Loucy (cell line): ENCODE measurements around the gene LAMB1.

Experiments used
- EZH2phosphoT487 ChIP-seq: fragments of 200-600 bp; IDR thresholded peaks from 2 replicates; pipeline ENCODE4 v1.6.1; 2018; ENCODE audit warnings: antibody characterized with exemption, mild to moderate bottlenecking, moderate library complexity, borderline replicate concordance
- TF ChIP-seq, protein P1 (sequence below): fragments of 200-600 bp; sonication (generic); conservative IDR thresholded peaks from 2 replicates; pipeline ENCODE4 v1.5.1; 2014; ENCODE audit warnings: mild to moderate bottlenecking, antibody characterized with exemption, low read length

DNA sequence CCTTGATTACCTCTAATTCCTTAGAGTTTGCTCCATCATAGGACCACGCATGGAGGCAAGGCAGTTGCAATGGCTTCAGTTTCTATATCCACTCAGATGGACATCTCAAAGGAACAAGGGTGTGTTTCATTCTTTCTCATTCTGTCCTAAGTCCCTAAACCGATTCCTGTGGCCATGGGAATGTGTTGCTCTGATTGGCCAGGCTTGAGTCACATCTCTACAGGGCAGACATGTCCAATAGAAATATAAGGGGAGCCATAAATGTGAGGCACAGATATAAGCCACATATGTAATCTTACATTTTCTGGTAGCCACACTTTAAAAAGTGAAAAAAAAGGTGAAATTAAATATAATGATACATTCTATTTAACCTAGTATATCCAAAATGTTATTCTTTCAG lies 128.8 kb downstream of the LAMB1 start:
- TF ChIP-seq, protein P1, sequence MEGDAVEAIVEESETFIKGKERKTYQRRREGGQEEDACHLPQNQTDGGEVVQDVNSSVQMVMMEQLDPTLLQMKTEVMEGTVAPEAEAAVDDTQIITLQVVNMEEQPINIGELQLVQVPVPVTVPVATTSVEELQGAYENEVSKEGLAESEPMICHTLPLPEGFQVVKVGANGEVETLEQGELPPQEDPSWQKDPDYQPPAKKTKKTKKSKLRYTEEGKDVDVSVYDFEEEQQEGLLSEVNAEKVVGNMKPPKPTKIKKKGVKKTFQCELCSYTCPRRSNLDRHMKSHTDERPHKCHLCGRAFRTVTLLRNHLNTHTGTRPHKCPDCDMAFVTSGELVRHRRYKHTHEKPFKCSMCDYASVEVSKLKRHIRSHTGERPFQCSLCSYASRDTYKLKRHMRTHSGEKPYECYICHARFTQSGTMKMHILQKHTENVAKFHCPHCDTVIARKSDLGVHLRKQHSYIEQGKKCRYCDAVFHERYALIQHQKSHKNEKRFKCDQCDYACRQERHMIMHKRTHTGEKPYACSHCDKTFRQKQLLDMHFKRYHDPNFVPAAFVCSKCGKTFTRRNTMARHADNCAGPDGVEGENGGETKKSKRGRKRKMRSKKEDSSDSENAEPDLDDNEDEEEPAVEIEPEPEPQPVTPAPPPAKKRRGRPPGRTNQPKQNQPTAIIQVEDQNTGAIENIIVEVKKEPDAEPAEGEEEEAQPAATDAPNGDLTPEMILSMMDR, result no peak
- TF ChIP-seq EZH2phosphoT487, result no peak
